ENCODE measurements around the gene SHFL. TPM values are rescaled to one million over a fixed set of nuclear protein-coding genes. Genes with fewer than 3 reads are reported as not detected.

The SHFL gene
- total RNA-seq, 1 experiment from 2014 or later: 11.9 TPM

GRCh38 chr19:10132905-10133304 lies 46.8 kb downstream of the SHFL start:
- no peaks in the 10 kb centered on the region for H3K27me3 Mint-ChIP-seq (ENCODE audit: insufficient read depth, unreplicated experiment)
- intact Hi-C loops (cut with micrococcal nuclease): no loop called here
- BruUV-seq (replicated peaks): no TSS peak
- no peak overlapping the region for H3K4me3 Mint-ChIP-seq (ENCODE audit: unreplicated experiment)
- no peak for DNase-seq (ENCODE audit: unreplicated experiment)
- peaks cover 43% of the 10 kb centered on the region for H3K36me3 Mint-ChIP-seq (ENCODE audit: insufficient read depth, unreplicated experiment)
- ChIA-PET CTCF (interaction anchor here (0.6 to 0.7 kb wide), 2 partner anchors 137 to 567 kb away, joined by 3 read pairs; no protein-coding TSS in a partner anchor), POLR2A (interaction anchor here (0.6 to 1.1 kb wide), 2 partner anchors 11 to 17 kb away, joined by 3 to 4 read pairs; no protein-coding TSS in a partner anchor)
- H3K9me3 Mint-ChIP-seq (ENCODE audit: unreplicated experiment): no peaks in the 10 kb centered on the region
- no peak overlapping the region for H3K27ac Mint-ChIP-seq (ENCODE audit: low read depth, unreplicated experiment)
- no peak for TF ChIP-seq CTCF (IDR thresholded peaks at IDR 0.05; ENCODE audit: unreplicated experiment)
- H3K4me1 Mint-ChIP-seq (ENCODE audit: insufficient read depth, unreplicated experiment): no peaks in the 10 kb centered on the region

- intact Hi-C loops (cut with micrococcal nuclease): no loop called here
- Mint-ChIP-seq H3K27ac (ENCODE audit: low read depth, unreplicated experiment) (no peak overlapping the region), H3K36me3 (ENCODE audit: insufficient read depth, unreplicated experiment) (peaks cover 43% of the 10 kb centered on the region), H3K4me1 (ENCODE audit: insufficient read depth, unreplicated experiment) (no peaks in the 10 kb centered on the region), H3K27me3 (ENCODE audit: insufficient read depth, unreplicated experiment) (no peaks in the 10 kb centered on the region), H3K4me3 (ENCODE audit: unreplicated experiment) (no peak overlapping the region), H3K9me3 (ENCODE audit: unreplicated experiment) (no peaks in the 10 kb centered on the region)
- no peak for TF ChIP-seq CTCF (IDR thresholded peaks at IDR 0.05; ENCODE audit: unreplicated experiment)
- DNase-seq (ENCODE audit: unreplicated experiment): no peak
- ChIA-PET POLR2A (no interaction called here), CTCF (no interaction called here)
- BruUV-seq (replicated peaks): no TSS peak
These were observed 47.5 kb downstream of the SHFL start for GRCh38 chr19:10133596-10133995.

- Mint-ChIP-seq H3K4me3 (ENCODE audit: unreplicated experiment) (no peak overlapping the region), H3K4me1 (ENCODE audit: insufficient read depth, unreplicated experiment) (no peaks in the 10 kb centered on the region), H3K27me3 (ENCODE audit: insufficient read depth, unreplicated experiment) (no peaks in the 10 kb centered on the region), H3K36me3 (ENCODE audit: insufficient read depth, unreplicated experiment) (peaks cover 43% of the 10 kb centered on the region), H3K27ac (ENCODE audit: low read depth, unreplicated experiment) (no peak overlapping the region), H3K9me3 (ENCODE audit: unreplicated experiment) (no peaks in the 10 kb centered on the region)
- no TSS peak for BruUV-seq (replicated peaks)
- intact Hi-C loops (cut with micrococcal nuclease): no loop called here
- ChIA-PET POLR2A (no interaction called here), CTCF (no interaction called here)
- DNase-seq (ENCODE audit: unreplicated experiment): no peak
- no peak for TF ChIP-seq CTCF (IDR thresholded peaks at IDR 0.05; ENCODE audit: unreplicated experiment)
These were observed 47.9 kb downstream of the SHFL start for GRCh38 chr19:10134040-10134439.

- Mint-ChIP-seq H3K36me3 (ENCODE audit: insufficient read depth, unreplicated experiment) (peaks cover 50% of the 10 kb centered on the region), H3K4me1 (ENCODE audit: insufficient read depth, unreplicated experiment) (no peaks in the 10 kb centered on the region), H3K27ac (ENCODE audit: low read depth, unreplicated experiment) (no peak overlapping the region), H3K4me3 (ENCODE audit: unreplicated experiment) (no peak overlapping the region), H3K27me3 (ENCODE audit: insufficient read depth, unreplicated experiment) (no peaks in the 10 kb centered on the region), H3K9me3 (ENCODE audit: unreplicated experiment) (no peaks in the 10 kb centered on the region)
- no peak for DNase-seq (ENCODE audit: unreplicated experiment)
- TF ChIP-seq CTCF (IDR thresholded peaks at IDR 0.05; ENCODE audit: unreplicated experiment): no peak
- BruUV-seq (replicated peaks): no TSS peak
- CTCF ChIA-PET: interaction anchor here (0.6 to 1.4 kb wide), 4 partner anchors 12 to 92 kb away, joined by 3 to 6 read pairs (median 4); no protein-coding TSS in a partner anchor
- POLR2A ChIA-PET: no interaction called here
- intact Hi-C loops (cut with micrococcal nuclease): no loop called here
These were observed 49.6 kb downstream of the SHFL start for GRCh38 chr19:10135551-10136334.

Measured in MCF 10A (cell line).